ENCODE data around the gene FBXO48.

DNA sequence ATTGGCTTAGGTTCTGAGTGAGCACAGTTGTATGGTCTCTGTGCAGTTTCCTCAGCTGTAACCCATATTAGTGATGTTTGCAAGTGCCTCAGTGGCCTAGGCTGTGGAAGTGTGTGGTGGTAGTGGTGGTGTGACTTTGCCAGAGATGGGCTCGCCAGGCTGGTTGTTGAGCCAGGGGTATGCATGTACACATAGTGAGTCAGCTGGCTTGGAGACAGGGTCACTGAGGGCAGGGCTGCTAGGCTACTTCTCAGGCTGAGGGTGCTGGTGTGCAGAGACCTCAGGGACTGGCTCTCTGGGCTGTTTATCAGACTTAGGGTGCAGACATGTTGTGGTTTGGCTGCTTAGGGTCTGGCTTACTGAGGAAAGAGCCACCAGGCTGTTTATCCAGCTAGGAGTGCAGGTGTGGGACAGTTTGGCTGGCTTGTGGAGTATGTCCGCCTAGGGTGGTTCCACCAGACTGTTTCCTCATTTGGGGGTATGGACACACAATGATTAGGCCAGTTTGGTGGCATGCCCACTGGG is 15.3 kb upstream of the FBXO48 start:
- TF ChIP-seq, protein P1, sequence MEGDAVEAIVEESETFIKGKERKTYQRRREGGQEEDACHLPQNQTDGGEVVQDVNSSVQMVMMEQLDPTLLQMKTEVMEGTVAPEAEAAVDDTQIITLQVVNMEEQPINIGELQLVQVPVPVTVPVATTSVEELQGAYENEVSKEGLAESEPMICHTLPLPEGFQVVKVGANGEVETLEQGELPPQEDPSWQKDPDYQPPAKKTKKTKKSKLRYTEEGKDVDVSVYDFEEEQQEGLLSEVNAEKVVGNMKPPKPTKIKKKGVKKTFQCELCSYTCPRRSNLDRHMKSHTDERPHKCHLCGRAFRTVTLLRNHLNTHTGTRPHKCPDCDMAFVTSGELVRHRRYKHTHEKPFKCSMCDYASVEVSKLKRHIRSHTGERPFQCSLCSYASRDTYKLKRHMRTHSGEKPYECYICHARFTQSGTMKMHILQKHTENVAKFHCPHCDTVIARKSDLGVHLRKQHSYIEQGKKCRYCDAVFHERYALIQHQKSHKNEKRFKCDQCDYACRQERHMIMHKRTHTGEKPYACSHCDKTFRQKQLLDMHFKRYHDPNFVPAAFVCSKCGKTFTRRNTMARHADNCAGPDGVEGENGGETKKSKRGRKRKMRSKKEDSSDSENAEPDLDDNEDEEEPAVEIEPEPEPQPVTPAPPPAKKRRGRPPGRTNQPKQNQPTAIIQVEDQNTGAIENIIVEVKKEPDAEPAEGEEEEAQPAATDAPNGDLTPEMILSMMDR (conservative IDR thresholded peaks at IDR 0.05 in 1 of 2, IDR thresholded peaks at IDR 0.05 in 1 of 2; ENCODE audit: extremely low read depth in 1 of 2, insufficient read depth in 1 of 2, low read depth in 1 of 2, low read length in 2 of 2) = no peak
- no peak for TF ChIP-seq EZH2 (IDR thresholded peaks at IDR 0.05; ENCODE audit: borderline replicate concordance, low read length)
